ENCODE data around the gene ZNF892.

The ZNF892 gene

GRCh38 chr2:95208106-95208505 is 785 bp downstream of the ZNF892 start:
- no peak for DNase-seq (ENCODE audit: low read depth, low spot score)
- CTCF ChIA-PET, result no interaction called here
- peak overlapping the region; percentile 85 for H3K4me3 ChIP-seq (ENCODE audit: low read depth, low read length)
- TF ChIP-seq, protein P1, sequence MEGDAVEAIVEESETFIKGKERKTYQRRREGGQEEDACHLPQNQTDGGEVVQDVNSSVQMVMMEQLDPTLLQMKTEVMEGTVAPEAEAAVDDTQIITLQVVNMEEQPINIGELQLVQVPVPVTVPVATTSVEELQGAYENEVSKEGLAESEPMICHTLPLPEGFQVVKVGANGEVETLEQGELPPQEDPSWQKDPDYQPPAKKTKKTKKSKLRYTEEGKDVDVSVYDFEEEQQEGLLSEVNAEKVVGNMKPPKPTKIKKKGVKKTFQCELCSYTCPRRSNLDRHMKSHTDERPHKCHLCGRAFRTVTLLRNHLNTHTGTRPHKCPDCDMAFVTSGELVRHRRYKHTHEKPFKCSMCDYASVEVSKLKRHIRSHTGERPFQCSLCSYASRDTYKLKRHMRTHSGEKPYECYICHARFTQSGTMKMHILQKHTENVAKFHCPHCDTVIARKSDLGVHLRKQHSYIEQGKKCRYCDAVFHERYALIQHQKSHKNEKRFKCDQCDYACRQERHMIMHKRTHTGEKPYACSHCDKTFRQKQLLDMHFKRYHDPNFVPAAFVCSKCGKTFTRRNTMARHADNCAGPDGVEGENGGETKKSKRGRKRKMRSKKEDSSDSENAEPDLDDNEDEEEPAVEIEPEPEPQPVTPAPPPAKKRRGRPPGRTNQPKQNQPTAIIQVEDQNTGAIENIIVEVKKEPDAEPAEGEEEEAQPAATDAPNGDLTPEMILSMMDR (IDR thresholded peaks at IDR 0.05; ENCODE audit: insufficient read depth, low read length, missing control alignments), result no peak
- POLR2A ChIA-PET, result no interaction called here

- no peak for DNase-seq (ENCODE audit: low read depth, low spot score)
- CTCF ChIA-PET, result no interaction called here
- TF ChIP-seq, protein P1 (IDR thresholded peaks at IDR 0.05; ENCODE audit: insufficient read depth, low read length, missing control alignments), result no peak
- POLR2A ChIA-PET, result no interaction called here
- H3K4me3 ChIP-seq (ENCODE audit: low read depth, low read length), result no peak overlapping the region
These were observed 7.8 kb downstream of the ZNF892 start for GRCh38 chr2:95215018-95215612.

GRCh38 chr2:95220449-95220848 is 13.1 kb downstream of the ZNF892 start:
- TF ChIP-seq, protein P1 (IDR thresholded peaks at IDR 0.05; ENCODE audit: insufficient read depth, low read length, missing control alignments), result no peak

DNA sequence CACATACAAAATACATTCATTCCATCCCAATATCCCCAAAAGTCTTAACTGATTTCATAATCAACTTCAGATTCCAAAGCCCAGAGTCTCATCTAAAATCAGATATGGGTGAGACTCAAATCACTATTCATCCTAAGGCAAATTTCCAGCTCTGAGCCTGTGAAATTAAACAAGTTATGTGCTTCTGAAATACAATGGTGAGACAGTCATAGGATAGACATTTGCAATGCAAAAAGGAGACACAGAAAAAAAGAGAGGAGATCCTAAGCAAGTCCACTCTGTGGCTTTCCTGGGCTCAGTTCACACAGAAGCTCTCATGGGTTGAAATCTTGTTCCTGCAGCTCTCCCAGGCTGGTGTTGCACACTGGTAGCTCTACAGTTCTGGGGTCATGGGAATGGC is 18.3 kb downstream of the ZNF892 start:
- CTCF ChIA-PET, result no interaction called here
- DNase-seq (ENCODE audit: low read depth, low spot score), result no peak
- POLR2A ChIA-PET, result no interaction called here
- no peak overlapping the region for H3K4me3 ChIP-seq (ENCODE audit: low read depth, low read length)
- TF ChIP-seq, protein P1 (IDR thresholded peaks at IDR 0.05; ENCODE audit: insufficient read depth, low read length, missing control alignments), result no peak

More at GRCh38 chr2:95220449-95220848, 13.1 kb downstream of the ZNF892 start:
- ChIA-PET POLR2A (no interaction called here), CTCF (interaction anchor here (1.0 to 1.5 kb wide), 2 partner anchors 11 to 13 kb away, joined by 4 to 6 read pairs; no protein-coding TSS in a partner anchor)
- H3K4me3 ChIP-seq (ENCODE audit: low read depth, low read length), result no peak overlapping the region
- no peak for DNase-seq (ENCODE audit: low read depth, low spot score)

GRCh38 chr2:95231723-95232122 is 24.4 kb downstream of the ZNF892 start:
- DNase-seq (ENCODE audit: low read depth, low spot score), result no peak
- CTCF ChIA-PET, result interaction anchor here (0.8 to 2.8 kb wide), 15 partner anchors 9 to 498 kb away, joined by 3 to 50 read pairs (median 6); partner anchors contain the start of gene FAHD2A
- no peak overlapping the region for H3K4me3 ChIP-seq (ENCODE audit: low read depth, low read length)
- TF ChIP-seq, protein P1 (IDR thresholded peaks at IDR 0.05; ENCODE audit: insufficient read depth, low read length, missing control alignments), result peak; percentile 60
- POLR2A ChIA-PET, result no interaction called here

DNA sequence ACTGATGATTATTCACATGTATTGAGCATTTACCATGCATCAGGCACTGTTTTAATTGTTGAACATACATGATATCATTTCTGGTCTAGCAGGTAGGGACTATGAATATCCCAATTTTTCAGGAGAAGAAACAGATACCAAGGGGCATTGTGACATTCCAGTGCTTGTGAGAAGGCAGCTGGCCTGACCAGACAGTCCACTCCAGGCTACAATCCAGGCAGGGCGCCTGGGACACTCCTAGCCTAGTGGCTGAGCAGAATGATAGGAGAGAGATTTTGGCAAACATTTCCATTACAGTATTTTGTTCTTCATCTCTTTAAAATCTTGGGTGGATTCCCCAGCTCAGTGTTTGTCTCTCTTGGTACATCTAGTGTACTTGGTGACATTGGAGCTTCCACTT is 24.9 kb downstream of the ZNF892 start:
- CTCF ChIA-PET, result interaction anchor here (0.8 to 2.8 kb wide), 12 partner anchors 9 to 170 kb away, joined by 3 to 50 read pairs (median 7); partner anchors contain the start of gene FAHD2A
- H3K4me3 ChIP-seq (ENCODE audit: low read depth, low read length), result no peak overlapping the region
- DNase-seq (ENCODE audit: low read depth, low spot score), result no peak
- POLR2A ChIA-PET, result interaction anchor here (0.8 kb wide), 1 partner anchor 10 kb away, joined by 3 read pairs; no protein-coding TSS in a partner anchor
- TF ChIP-seq, protein P1 (IDR thresholded peaks at IDR 0.05; ENCODE audit: insufficient read depth, low read length, missing control alignments), result no peak

Measured in AG04449 (cell line).